Naive B cell (primary cell): ENCODE measurements around the gene CCDC85B. TPM values are rescaled to one million over a fixed set of nuclear protein-coding genes. Genes with fewer than 3 reads are reported as not detected.
"Not testable (repeated sequence)": the region's sequence is repeated elsewhere in the genome, so short reads cannot be mapped to it uniquely, and the experiment has no call there.

Experiments
- ATAC-seq, 2 donors: fragments of 150-1000 bp; cut with Tn5 transposase; 2 replicates each; pipeline ENCODE4 v1.10.0; 2021; ENCODE audit warnings: low read depth in 2 of 2, mild to moderate bottlenecking in 2 of 2, moderate library complexity in 2 of 2
- DNase-seq: peaks from one replicate; pipeline ENCODE4 v3.0.0; 2022
- H3K27ac Mint-ChIP-seq, 6 donors: one replicate each; pipeline ENCODE4 v1.8.0; 2020 to 2022; ENCODE audit warnings: mild to moderate bottlenecking in 6 of 6, mixed read lengths in 6 of 6, moderate library complexity in 5 of 6, inconsistent platforms in 2 of 6
- H3K27me3 Mint-ChIP-seq, 3 donors: one replicate each; pipeline ENCODE4 v1.8.0; 2021 to 2022; ENCODE audit warnings: mixed read lengths in 3 of 3, mild to moderate bottlenecking in 1 of 3
- H3K36me3 Mint-ChIP-seq, 2 donors: one replicate each; pipeline ENCODE4 v1.8.0; 2020 to 2022; ENCODE audit warnings: mixed read lengths in 2 of 2, inconsistent platforms in 1 of 2, mild to moderate bottlenecking in 1 of 2
- H3K4me1 Mint-ChIP-seq, 3 donors: one replicate each; pipeline ENCODE4 v1.8.0; 2020 to 2022; ENCODE audit warnings: mixed read lengths in 3 of 3, inconsistent platforms in 1 of 3, mild to moderate bottlenecking in 1 of 3, moderate library complexity in 1 of 3
- H3K4me3 Mint-ChIP-seq, 8 donors: one replicate each; pipeline ENCODE4 v1.8.0; 2020 to 2022; ENCODE audit warnings: mild to moderate bottlenecking in 8 of 8, mixed read lengths in 8 of 8, moderate library complexity in 8 of 8, inconsistent platforms in 2 of 8
- H3K9me3 Mint-ChIP-seq, 7 donors: one replicate each; pipeline ENCODE4 v1.8.0; 2020 to 2022; ENCODE audit warnings: mixed read lengths in 7 of 7, mild to moderate bottlenecking in 5 of 7, inconsistent platforms in 2 of 7, moderate library complexity in 1 of 7
- polyA plus RNA-seq, 6 donors: library from polyadenylated mRNA; unstranded; fragments of 300-500 nt; fragmentation: Illumina TruSeq; gene quantifications; one replicate each; pipeline ENCODE4 v1.2.3, GENCODE V29; 2021; ENCODE audit warnings: low read depth in 6 of 6

Gene CCDC85B
- polyA plus RNA-seq, result 10 to 100 TPM; 22.4 to 62.8 (median 45.3) TPM

- peak within 1 kb of the TSS; percentile 90 to 98 (median 95) for H3K4me3 Mint-ChIP-seq
- no peaks in the 10 kb centered on the region for H3K36me3 Mint-ChIP-seq
- no peaks in the 10 kb centered on the region for H3K9me3 Mint-ChIP-seq
- ATAC-seq (peak; percentile 66 to 70), DNase-seq (peak; percentile 98)
- H3K4me1 Mint-ChIP-seq, result peaks cover 51 to 83% (median 76%) of the 10 kb centered on the region in 3 donors
- no peaks in the 10 kb centered on the region for H3K27me3 Mint-ChIP-seq
- peak within 1 kb of the TSS; percentile 96 to 100 (median 98) for H3K27ac Mint-ChIP-seq
Measured at GRCh38 chr11:65890324-65891218, at the start of gene CCDC85B. TSS of gene CCDC85B (plus strand) at chr11:65890673. CDS start at chr11:65890784, 111 bp downstream.

GRCh38 chr11:65842144-65842543 is 48.3 kb upstream of the CCDC85B start:
- no peak for ATAC-seq
- no peak for DNase-seq
- Mint-ChIP-seq H3K36me3 (no peaks in the 10 kb centered on the region), H3K27ac (no peak overlapping the region), H3K9me3 (no peaks in the 10 kb centered on the region), H3K4me3 (no peak overlapping the region), H3K4me1 (no peaks in the 10 kb centered on the region), H3K27me3 (no peaks in the 10 kb centered on the region)

GRCh38 chr11:65843811-65844210 is 46.7 kb upstream of the CCDC85B start:
- ATAC-seq (no peak), DNase-seq (no peak)
- Mint-ChIP-seq H3K4me3 (no peak overlapping the region), H3K36me3 (no peaks in the 10 kb centered on the region), H3K9me3 (no peaks in the 10 kb centered on the region), H3K4me1 (no peaks in the 10 kb centered on the region), H3K27ac (peak overlapping the region in 1 of 6 donors; percentile 42), H3K27me3 (no peaks in the 10 kb centered on the region)

- ATAC-seq (no peak), DNase-seq (no peak)
- H3K4me1 Mint-ChIP-seq, result no peaks in the 10 kb centered on the region
- no peaks in the 10 kb centered on the region for H3K36me3 Mint-ChIP-seq
- H3K4me3 Mint-ChIP-seq, result no peak overlapping the region
- H3K27ac Mint-ChIP-seq, result peak overlapping the region in 1 of 6 donors; percentile 9
- H3K9me3 Mint-ChIP-seq, result no peaks in the 10 kb centered on the region
- H3K27me3 Mint-ChIP-seq, result no peaks in the 10 kb centered on the region
Measured at GRCh38 chr11:65844231-65844872, 46.1 kb upstream of the CCDC85B start.

- Mint-ChIP-seq H3K4me3 (no peak overlapping the region), H3K27me3 (no peaks in the 10 kb centered on the region), H3K9me3 (no peaks in the 10 kb centered on the region), H3K36me3 (peaks cover 7 to 8% of the 10 kb centered on the region in 2 donors), H3K27ac (no peak overlapping the region), H3K4me1 (peaks cover 4 to 5% (median 4%) of the 10 kb centered on the region in 3 donors)
- ATAC-seq (no peak), DNase-seq (no peak)
Measured at GRCh38 chr11:65847746-65848145, 42.7 kb upstream of the CCDC85B start.

- not testable (repeated sequence) for H3K27ac Mint-ChIP-seq, H3K4me3 Mint-ChIP-seq, ATAC-seq, DNase-seq, H3K9me3 Mint-ChIP-seq, H3K27me3 Mint-ChIP-seq
- peaks cover 7 to 15% of the 10 kb centered on the region in 2 donors for H3K36me3 Mint-ChIP-seq
- peaks cover 9 to 11% (median 10%) of the 10 kb centered on the region in 3 donors for H3K4me1 Mint-ChIP-seq
Measured at GRCh38 chr11:65848693-65849092, 41.8 kb upstream of the CCDC85B start.

- DNase-seq, result no peak
- no peak for ATAC-seq
- Mint-ChIP-seq H3K9me3 (no peaks in the 10 kb centered on the region), H3K27ac (no peak overlapping the region), H3K27me3 (no peaks in the 10 kb centered on the region), H3K4me3 (no peak overlapping the region), H3K4me1 (peaks cover 13 to 17% (median 16%) of the 10 kb centered on the region in 3 donors), H3K36me3 (peaks cover 9 to 19% of the 10 kb centered on the region in 2 donors)
Measured at GRCh38 chr11:65849366-65849765, 41.1 kb upstream of the CCDC85B start.

- Mint-ChIP-seq H3K4me1 (peaks cover 18 to 22% (median 19%) of the 10 kb centered on the region in 3 donors), H3K27me3 (no peaks in the 10 kb centered on the region), H3K36me3 (peaks cover 13 to 23% of the 10 kb centered on the region in 2 donors), H3K9me3 (no peaks in the 10 kb centered on the region), H3K4me3 (no peak overlapping the region), H3K27ac (no peak overlapping the region)
- DNase-seq, result no peak
- no peak for ATAC-seq
Measured at GRCh38 chr11:65849771-65850216, 40.7 kb upstream of the CCDC85B start.

- H3K4me1 Mint-ChIP-seq, result peaks cover 20 to 26% (median 23%) of the 10 kb centered on the region in 3 donors
- ATAC-seq, result no peak
- no peak for DNase-seq
- H3K36me3 Mint-ChIP-seq, result peaks cover 14 to 26% of the 10 kb centered on the region in 2 donors
- no peaks in the 10 kb centered on the region for H3K27me3 Mint-ChIP-seq
- H3K27ac Mint-ChIP-seq, result peak overlapping the region in 1 of 6 donors; percentile 56
- H3K9me3 Mint-ChIP-seq, result no peaks in the 10 kb centered on the region
- H3K4me3 Mint-ChIP-seq, result no peak overlapping the region
Measured at GRCh38 chr11:65850217-65851082, 40.0 kb upstream of the CCDC85B start.

- H3K27ac Mint-ChIP-seq, result no peak overlapping the region
- no peaks in the 10 kb centered on the region for H3K27me3 Mint-ChIP-seq
- no peaks in the 10 kb centered on the region for H3K9me3 Mint-ChIP-seq
- peaks cover 14 to 26% of the 10 kb centered on the region in 2 donors for H3K36me3 Mint-ChIP-seq
- ATAC-seq (no peak), DNase-seq (no peak)
- H3K4me3 Mint-ChIP-seq, result no peak overlapping the region
- H3K4me1 Mint-ChIP-seq, result peaks cover 20 to 30% (median 28%) of the 10 kb centered on the region in 3 donors
Measured at GRCh38 chr11:65851083-65851579, 39.3 kb upstream of the CCDC85B start.

GRCh38 chr11:65851811-65852507 is 38.5 kb upstream of the CCDC85B start:
- Mint-ChIP-seq H3K4me1 (peaks cover 26 to 38% (median 36%) of the 10 kb centered on the region in 3 donors), H3K27ac (peak overlapping the region in 1 of 6 donors; percentile 54), H3K36me3 (peaks cover 14 to 26% of the 10 kb centered on the region in 2 donors), H3K4me3 (peak overlapping the region in 1 of 8 donors; percentile 2), H3K9me3 (no peaks in the 10 kb centered on the region), H3K27me3 (no peaks in the 10 kb centered on the region)
- ATAC-seq (no peak), DNase-seq (no peak)

GRCh38 chr11:65852508-65853245 is 37.8 kb upstream of the CCDC85B start:
- Mint-ChIP-seq H3K36me3 (peaks cover 14 to 26% of the 10 kb centered on the region in 2 donors), H3K27ac (peak overlapping the region in 1 of 6 donors; percentile 67), H3K9me3 (no peaks in the 10 kb centered on the region), H3K4me3 (peak overlapping the region in 1 of 8 donors; percentile 91), H3K27me3 (no peaks in the 10 kb centered on the region), H3K4me1 (peaks cover 26 to 39% (median 36%) of the 10 kb centered on the region in 3 donors)
- DNase-seq (no peak), ATAC-seq (no peak)
